ENCODE data around the gene DPP3. TPM values are rescaled to one million over a fixed set of nuclear protein-coding genes. Genes with fewer than 3 reads are reported as not detected.
A peak's percentile ranks its signal among the peaks of the same experiment; 100 is the strongest.

Gene DPP3
- polyA plus RNA-seq, 3 donors, result 22.4 to 37.0 (median 26.7) TPM

DNA sequence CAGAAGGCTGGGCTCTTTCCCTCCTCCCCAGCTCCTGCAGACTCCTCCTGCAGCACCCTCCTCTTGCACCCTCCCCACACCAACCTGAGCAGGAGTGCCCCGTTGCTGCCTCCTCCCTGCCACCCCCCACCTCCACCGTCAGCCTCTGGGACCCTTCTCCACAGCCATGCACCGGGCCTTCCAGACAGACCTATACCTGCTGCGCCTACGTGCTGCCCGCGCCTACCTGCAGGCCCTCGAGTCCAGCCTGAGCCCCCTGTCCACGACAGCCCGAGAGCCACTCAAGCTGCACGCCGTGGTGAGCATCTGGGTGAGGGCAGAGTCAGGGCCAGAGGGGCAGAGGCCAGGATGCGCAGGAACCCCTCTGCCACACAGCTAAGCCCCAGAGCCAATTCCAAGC lies 49.4 kb downstream of the DPP3 start:
- no peak overlapping the region for H3K4me3 ChIP-seq (replicated peaks in 1 of 3; ENCODE audit: low read depth in 2 of 3, low read length in 3 of 3)
- no peak for DNase-seq
- no peak overlapping the region for H3K4me2 ChIP-seq (replicated peaks; ENCODE audit: extremely low read depth, low read length, poor library complexity, severe bottlenecking)
- H3K27ac ChIP-seq (ENCODE audit: low read depth in 1 of 2, low read length in 2 of 2), result no peak overlapping the region
- intact Hi-C loops (cut with micrococcal nuclease), result no loop called here
- Mint-ChIP-seq H3K27me3 (ENCODE audit: low read depth in 3 of 3) (no peaks in the 10 kb centered on the region), H3K4me1 (no peaks in the 10 kb centered on the region), H3K36me3 (peaks cover 18 to 34% of the 10 kb centered on the region in 2 donors), H3K9me3 (peaks cover 0 to 3% (median 0%) of the 10 kb centered on the region in 7 donors), H3K4me3 (no peak overlapping the region), H3K27ac (peak overlapping the region in 1 of 7 donors; percentile 24)
- no peaks in the 10 kb centered on the region for H3K27me3 ChIP-seq (ENCODE audit: control insufficient read depth in 2 of 2, insufficient read depth in 2 of 2, low read length in 2 of 2)
- H3K4me1 ChIP-seq (ENCODE audit: control insufficient read depth in 1 of 2, insufficient read depth in 2 of 2, low read length in 2 of 2), result no peaks in the 10 kb centered on the region
- H4K20me1 ChIP-seq (ENCODE audit: insufficient read depth, low read length), result no peaks in the 10 kb centered on the region
- H3K79me2 ChIP-seq (ENCODE audit: insufficient read depth, low read length), result no peaks in the 10 kb centered on the region
- H3K9ac ChIP-seq (ENCODE audit: insufficient read depth, low read length, poor library complexity, severe bottlenecking), result no peak overlapping the region
- 99% methylated on average over 13 of the region's 13 CpGs for WGBS (ENCODE audit: insufficient coverage)
- H3K9me3 ChIP-seq (replicated peaks in 1 of 2; ENCODE audit: control insufficient read depth in 1 of 2, insufficient read depth in 1 of 2, low read length in 2 of 2), result no peaks in the 10 kb centered on the region
- H2AFZ ChIP-seq (ENCODE audit: insufficient read depth, low read depth, low read length, poor library complexity, severe bottlenecking), result no peak overlapping the region
- H3K36me3 ChIP-seq (replicated peaks in 1 of 2; ENCODE audit: control insufficient read depth in 1 of 2, insufficient read depth in 2 of 2, low read length in 2 of 2), result peaks cover 10 to 20% of the 10 kb centered on the region in 2 donors
- no peak for TF ChIP-seq CTCF (IDR thresholded peaks at IDR 0.05)

DNA sequence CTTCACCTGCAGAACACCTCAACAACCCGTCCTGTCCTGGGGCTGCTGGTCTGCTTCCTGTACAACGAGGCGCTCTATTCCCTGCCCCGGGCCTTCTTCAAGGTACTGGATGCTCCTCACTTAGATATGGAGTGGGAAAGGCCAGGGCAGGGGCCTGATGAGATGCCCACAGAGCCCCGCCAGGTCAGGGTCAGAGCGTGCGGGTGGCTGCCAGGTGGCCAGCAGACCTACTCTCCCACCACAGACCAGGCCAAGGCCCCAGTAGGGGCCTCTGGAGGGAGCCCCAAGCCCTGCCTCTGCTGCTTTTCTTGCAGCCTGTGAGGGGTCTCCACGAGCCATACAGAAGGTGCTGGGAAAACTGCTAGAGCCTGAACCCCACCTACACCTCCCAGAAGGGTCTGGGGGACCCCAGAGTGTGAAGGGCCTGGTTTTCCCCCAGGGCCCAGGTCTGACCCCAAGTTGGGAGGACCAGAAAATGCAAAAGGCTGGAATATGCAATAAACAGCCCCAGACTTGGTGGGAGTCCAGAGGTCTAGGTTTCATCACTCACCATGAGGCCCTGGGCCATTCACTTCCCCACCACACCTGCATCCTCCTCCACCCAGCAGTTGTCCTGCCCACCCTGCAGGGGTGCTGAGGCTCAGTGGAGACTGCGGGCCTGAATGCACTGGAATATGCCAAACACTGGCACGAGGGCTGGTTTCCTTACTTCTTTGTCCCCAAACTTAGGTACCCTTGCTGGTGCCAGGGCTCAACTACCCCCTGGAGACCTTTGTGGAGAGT lies 50.9 kb downstream of the DPP3 start:
- intact Hi-C loops (cut with micrococcal nuclease), result no loop called here
- Mint-ChIP-seq H3K27me3 (ENCODE audit: low read depth in 3 of 3) (no peaks in the 10 kb centered on the region), H3K4me1 (peaks cover 2% of the 10 kb centered on the region), H3K27ac (peak overlapping the region in 1 of 7 donors; percentile 21), H3K36me3 (peaks cover 28 to 39% of the 10 kb centered on the region in 2 donors), H3K4me3 (no peak overlapping the region), H3K9me3 (peaks cover 0 to 3% (median 0%) of the 10 kb centered on the region in 7 donors)
- H2AFZ ChIP-seq (ENCODE audit: insufficient read depth, low read depth, low read length, poor library complexity, severe bottlenecking), result no peak overlapping the region
- no peaks in the 10 kb centered on the region for H3K4me1 ChIP-seq (ENCODE audit: control insufficient read depth in 1 of 2, insufficient read depth in 2 of 2, low read length in 2 of 2)
- no peaks in the 10 kb centered on the region for H3K79me2 ChIP-seq (ENCODE audit: insufficient read depth, low read length)
- no peaks in the 10 kb centered on the region for H4K20me1 ChIP-seq (ENCODE audit: insufficient read depth, low read length)
- H3K27me3 ChIP-seq (ENCODE audit: control insufficient read depth in 2 of 2, insufficient read depth in 2 of 2, low read length in 2 of 2), result no peaks in the 10 kb centered on the region
- H3K4me3 ChIP-seq (replicated peaks in 1 of 3; ENCODE audit: low read depth in 2 of 3, low read length in 3 of 3), result no peak overlapping the region
- H3K9ac ChIP-seq (ENCODE audit: insufficient read depth, low read length, poor library complexity, severe bottlenecking), result no peak overlapping the region
- H3K27ac ChIP-seq (ENCODE audit: low read depth in 1 of 2, low read length in 2 of 2), result no peak overlapping the region
- peaks cover 10 to 27% of the 10 kb centered on the region in 2 donors for H3K36me3 ChIP-seq (replicated peaks in 1 of 2; ENCODE audit: control insufficient read depth in 1 of 2, insufficient read depth in 2 of 2, low read length in 2 of 2)
- TF ChIP-seq CTCF (IDR thresholded peaks at IDR 0.05), result no peak
- WGBS (ENCODE audit: insufficient coverage), result 98% methylated on average over 6 of the region's 10 CpGs
- H3K4me2 ChIP-seq (replicated peaks; ENCODE audit: extremely low read depth, low read length, poor library complexity, severe bottlenecking), result no peak overlapping the region
- DNase-seq, result no peak
- H3K9me3 ChIP-seq (replicated peaks in 1 of 2; ENCODE audit: control insufficient read depth in 1 of 2, insufficient read depth in 1 of 2, low read length in 2 of 2), result no peaks in the 10 kb centered on the region

Data from CD14-positive monocyte (primary cell).